Lung (tissue), 16 donors: ENCODE data around the gene MTFR1L. TPM values are rescaled to one million over a fixed set of nuclear protein-coding genes. Genes with fewer than 3 reads are reported as not detected.

Experiments
- ATAC-seq: fragments of 200-7000 bp; cut with Tn5 transposase; one replicate; pipeline ENCODE4 v1.9.1; 2020; ENCODE audit warnings: moderate number of reproducible peaks; ENCODE audit not compliant: insufficient read depth, low FRiP score
- DNase-seq, 3 donors: peaks; one replicate each; pipeline ENCODE4 v3.0.0-alpha.2; 2013 to 2017
- H3K27ac ChIP-seq, 2 donors: one replicate each; pipeline ENCODE4 v1.5.1; 2013; ENCODE audit warnings: mild to moderate bottlenecking in 2 of 2, moderate library complexity in 2 of 2, control low read depth in 1 of 2, inconsistent platforms in 1 of 2, low read depth in 1 of 2, low read length in 1 of 2
- H3K27me3 ChIP-seq, 3 donors: one replicate each; pipeline ENCODE4 v1.5.1; 2013; ENCODE audit warnings: low read length in 2 of 3; ENCODE audit not compliant: control insufficient read depth in 3 of 3, insufficient read depth in 3 of 3
- H3K36me3 ChIP-seq, 4 donors: one replicate each; pipeline ENCODE4 v1.5.1; 2013; ENCODE audit warnings: low read length in 4 of 4, mild to moderate bottlenecking in 1 of 4, moderate library complexity in 1 of 4; ENCODE audit not compliant: control insufficient read depth in 4 of 4, insufficient read depth in 4 of 4
- H3K4me1 ChIP-seq, 5 donors: one replicate each; pipeline ENCODE4 v1.5.1; 2013; ENCODE audit warnings: low read length in 5 of 5, mild to moderate bottlenecking in 2 of 5, moderate library complexity in 1 of 5; ENCODE audit not compliant: control insufficient read depth in 5 of 5, insufficient read depth in 5 of 5
- H3K4me3 ChIP-seq: one replicate; pipeline ENCODE4 v1.5.1; 2013; ENCODE audit warnings: mild to moderate bottlenecking, control low read depth, moderate library complexity
- H3K9ac ChIP-seq, 2 donors: one replicate each; pipeline ENCODE4 v1.5.1; 2013; ENCODE audit warnings: low read length in 2 of 2, control low read depth in 1 of 2; ENCODE audit not compliant: insufficient read depth in 1 of 2
- H3K9me3 ChIP-seq, 4 donors: one replicate each; pipeline ENCODE4 v1.5.1; 2013; ENCODE audit warnings: low read length in 3 of 4, mild to moderate bottlenecking in 1 of 4, moderate library complexity in 1 of 4; ENCODE audit not compliant: control insufficient read depth in 4 of 4, insufficient read depth in 3 of 4
- WGBS, 2 donors: extraction: QIAGEN DNeasy Blood & Tissue Kit; methylation state at CpG; one replicate each; pipeline ENCODE4 v1.1.7; 2013; 5-methylcytosine and 5-hydroxymethylcytosine counted together
- long read RNA-seq, 5 donors: transcript quantifications; one replicate each; lab custom pipeline, GENCODE V29; 2026
- polyA plus RNA-seq, 2 donors: library from polyadenylated mRNA; stranded (reverse); fragments of 200-250 nt; gene quantifications; one replicate each; pipeline ENCODE4 v1.2.1, GENCODE V29; 2013
- total RNA-seq, 2 donors: library from RNA; depleted of rRNA in 1 of 2; stranded (reverse); fragments of >200 nt in 1 of 2; gene quantifications; one replicate each; pipeline ENCODE4 v1.2.1, GENCODE V29; 2014 to 2021
- TF ChIP-seq, protein P1 (sequence below): IDR thresholded peaks from 2 replicates; pipeline ENCODE4 v1.5.1; 2012; ENCODE audit warnings: mild to moderate bottlenecking; ENCODE audit errors: control extremely low read depth, extremely low read depth
- donor health status: control.
- donor health status: control.
- donor health status: Bipolar disorder and iron deficiency.
- donor health status: healthy.
- donor health status: DM: yes; HTN: yes; CAD: no.

MTFR1L gene
- total RNA-seq (10 to 100 TPM; 35.9 to 43.6 TPM), polyA plus RNA-seq (10 to 100 TPM; 35.4 to 40.9 TPM)
- long read RNA-seq, donor 1, transcript MTFR1L-203 (7 exons, 2,004 nt) = major isoform, 15 of 47 reads
- long read RNA-seq, donor 1, partial matches to known transcripts = 28 of 47 reads
- long read RNA-seq, donor 1, other reads (novel, unspliced or antisense) = 0 of 47 reads
- long read RNA-seq, donor 2, partial matches to known transcripts = 17 of 21 reads
- long read RNA-seq, donor 2, other reads (novel, unspliced or antisense) = 0 of 21 reads
- long read RNA-seq, donor 3, partial matches to known transcripts = 0 of 5 reads
- long read RNA-seq, donor 3, other reads (novel, unspliced or antisense) = 0 of 5 reads
- long read RNA-seq, donor 4, partial matches to known transcripts = 24 of 29 reads
- long read RNA-seq, donor 4, other reads (novel, unspliced or antisense) = 0 of 29 reads
- long read RNA-seq, donor 5, transcript MTFR1L-203 (7 exons, 2,004 nt) = major isoform, 14 of 19 reads
- long read RNA-seq, donor 5, partial matches to known transcripts = 0 of 19 reads
- long read RNA-seq, donor 5, other reads (novel, unspliced or antisense) = 0 of 19 reads

DNA sequence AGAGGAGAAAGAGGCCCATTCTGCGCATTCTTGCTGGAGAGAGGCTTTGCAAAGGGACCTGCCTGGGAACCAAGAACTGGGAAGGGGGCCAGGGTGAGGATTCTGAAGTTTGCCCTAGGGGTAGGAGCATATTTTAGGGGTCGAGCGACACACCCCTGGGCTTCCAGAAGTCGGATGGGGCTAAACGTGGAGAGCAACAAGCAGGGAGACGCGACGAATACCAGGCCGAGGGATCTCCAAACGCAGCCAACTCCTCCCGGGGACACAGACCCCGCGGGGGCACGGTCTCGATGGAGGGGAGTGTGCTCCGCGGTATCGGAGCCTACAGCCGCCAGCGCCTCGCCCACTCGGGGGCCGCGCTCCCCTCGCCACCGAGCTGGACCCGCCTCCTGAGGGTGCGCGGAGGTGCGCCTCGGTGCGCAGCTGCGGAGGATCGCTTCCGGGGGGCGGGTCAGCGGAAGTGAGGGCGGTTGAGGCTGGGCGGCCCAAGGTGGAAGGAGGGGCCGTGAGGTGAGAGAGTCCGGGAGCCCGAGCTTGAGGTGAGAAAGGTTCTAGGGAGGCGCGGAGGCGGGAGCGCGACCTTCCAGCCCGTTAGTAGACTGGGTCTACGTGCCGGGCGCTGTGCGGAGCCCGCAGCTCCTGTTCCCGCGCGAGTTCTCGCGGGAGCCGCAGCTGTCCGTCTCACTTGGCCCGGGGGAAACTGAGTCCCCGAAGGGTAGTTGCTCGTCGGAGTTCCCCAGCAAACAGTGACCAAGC lies at the start of gene MTFR1L:
Gene MTFR1L (plus strand): TSS at position 464 of the 756 bp plus-strand sequence. CDS start 3,151 bp downstream, outside the sequence.
- Histone ChIP-seq H3K4me1 (peaks cover 6 to 35% (median 21%) of the 10 kb centered on the region in 5 donors), H3K9me3 (no peaks in the 10 kb centered on the region), H3K36me3 (peaks cover 0 to 16% (median 2%) of the 10 kb centered on the region in 4 donors), H3K27ac (peak within 1 kb of the TSS; percentile 89 to 90), H3K9ac (peak within 1 kb of the TSS; percentile 59 to 90), H3K4me3 (peak within 1 kb of the TSS; percentile 81), H3K27me3 (no peaks in the 10 kb centered on the region)
- ATAC-seq (peak; percentile 92), DNase-seq (peak; percentile 87 to 93 (median 88))
- TF ChIP-seq, protein P1, sequence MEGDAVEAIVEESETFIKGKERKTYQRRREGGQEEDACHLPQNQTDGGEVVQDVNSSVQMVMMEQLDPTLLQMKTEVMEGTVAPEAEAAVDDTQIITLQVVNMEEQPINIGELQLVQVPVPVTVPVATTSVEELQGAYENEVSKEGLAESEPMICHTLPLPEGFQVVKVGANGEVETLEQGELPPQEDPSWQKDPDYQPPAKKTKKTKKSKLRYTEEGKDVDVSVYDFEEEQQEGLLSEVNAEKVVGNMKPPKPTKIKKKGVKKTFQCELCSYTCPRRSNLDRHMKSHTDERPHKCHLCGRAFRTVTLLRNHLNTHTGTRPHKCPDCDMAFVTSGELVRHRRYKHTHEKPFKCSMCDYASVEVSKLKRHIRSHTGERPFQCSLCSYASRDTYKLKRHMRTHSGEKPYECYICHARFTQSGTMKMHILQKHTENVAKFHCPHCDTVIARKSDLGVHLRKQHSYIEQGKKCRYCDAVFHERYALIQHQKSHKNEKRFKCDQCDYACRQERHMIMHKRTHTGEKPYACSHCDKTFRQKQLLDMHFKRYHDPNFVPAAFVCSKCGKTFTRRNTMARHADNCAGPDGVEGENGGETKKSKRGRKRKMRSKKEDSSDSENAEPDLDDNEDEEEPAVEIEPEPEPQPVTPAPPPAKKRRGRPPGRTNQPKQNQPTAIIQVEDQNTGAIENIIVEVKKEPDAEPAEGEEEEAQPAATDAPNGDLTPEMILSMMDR = no peak
- WGBS, 2 donors = 1% methylated on average over 64 of the region's 64 CpGs

- 70 to 78% methylated on average over 14 of the region's 14 CpGs for WGBS, 2 donors
- H3K4me3 ChIP-seq = no peak overlapping the region
- ATAC-seq (no peak), DNase-seq (no peak)
- TF ChIP-seq, protein P1 = no peak
- H3K27me3 ChIP-seq = peaks cover 0 to 2% (median 0%) of the 10 kb centered on the region in 3 donors
- peak overlapping the region in 1 of 2 donors; percentile 8 for H3K27ac ChIP-seq
- no peak overlapping the region for H3K9ac ChIP-seq
- H3K4me1 ChIP-seq = peaks cover 4 to 24% (median 12%) of the 10 kb centered on the region in 5 donors
- H3K9me3 ChIP-seq = no peaks in the 10 kb centered on the region
- H3K36me3 ChIP-seq = peaks cover 0 to 20% (median 7%) of the 10 kb centered on the region in 4 donors
Observed at GRCh38 chr1:25770541-25771220, 49.1 kb upstream of the MTFR1L start.

- TF ChIP-seq, protein P1 = no peak
- Histone ChIP-seq H3K4me3 (no peak overlapping the region), H3K27me3 (peaks cover 0 to 2% (median 0%) of the 10 kb centered on the region in 3 donors), H3K4me1 (peaks cover 2 to 24% (median 12%) of the 10 kb centered on the region in 5 donors), H3K36me3 (peaks cover 0 to 20% (median 7%) of the 10 kb centered on the region in 4 donors), H3K27ac (peak overlapping the region in 1 of 2 donors; percentile 18), H3K9ac (peak overlapping the region in 1 of 2 donors; percentile 7), H3K9me3 (no peaks in the 10 kb centered on the region)
- peak; percentile 48 to 72 (median 51) for DNase-seq
- 30 to 55% methylated on average over 34 of the region's 34 CpGs for WGBS, 2 donors
- no peak for ATAC-seq
Observed at GRCh38 chr1:25771221-25772114, 48.3 kb upstream of the MTFR1L start.
